Measurements from ENCODE around the gene CLNK. TPM values are rescaled to one million over a fixed set of nuclear protein-coding genes. Genes with fewer than 3 reads are reported as not detected.

Gene CLNK
- total and polyA plus RNA-seq, 8 donors = 0.08 to 2.7 (median 0.72) TPM; not detected in 4

GRCh38 chr4:10623862-10624261 lies 60.7 kb downstream of the CLNK start:
- no peaks in the 10 kb centered on the region for H3K27me3 ChIP-seq
- TF ChIP-seq CTCF (IDR thresholded peaks at IDR 0.05) (no peak), POLR2A (IDR thresholded peaks at IDR 0.05) (no peak), POLR2AphosphoS5 (IDR thresholded peaks at IDR 0.05) (no peak), EP300 (IDR thresholded peaks at IDR 0.05) (no peak)
- 21 to 44% (median 36%) methylated on average over 6 of the region's 6 CpGs for WGBS, 5 donors
- no peak overlapping the region for H3K4me3 ChIP-seq
- H3K4me1 ChIP-seq = peaks cover 0 to 7% (median 0%) of the 10 kb centered on the region in 4 donors
- DNase-seq = no peak
- intact Hi-C loops (cut with DNase I; ENCODE audit: low total_unique reads) = no loop called here
- H3K36me3 ChIP-seq = no peaks in the 10 kb centered on the region
- H3K9me3 ChIP-seq = no peaks in the 10 kb centered on the region
- H3K27ac ChIP-seq = no peak overlapping the region

GRCh38 chr4:10623241-10623640 lies 61.3 kb downstream of the CLNK start:
- no peak overlapping the region for H3K27ac ChIP-seq
- H3K36me3 ChIP-seq = no peaks in the 10 kb centered on the region
- H3K27me3 ChIP-seq = no peaks in the 10 kb centered on the region
- H3K4me3 ChIP-seq = no peak overlapping the region
- H3K9me3 ChIP-seq = no peaks in the 10 kb centered on the region
- H3K4me1 ChIP-seq = peaks cover 0 to 7% (median 0%) of the 10 kb centered on the region in 4 donors
- WGBS, 5 donors = 48 to 73% (median 58%) methylated on average over 4 of the region's 4 CpGs
- no peak for DNase-seq
- TF ChIP-seq POLR2A (IDR thresholded peaks at IDR 0.05) (no peak), POLR2AphosphoS5 (IDR thresholded peaks at IDR 0.05) (no peak), CTCF (IDR thresholded peaks at IDR 0.05) (no peak), EP300 (IDR thresholded peaks at IDR 0.05) (no peak)
- intact Hi-C loops (cut with DNase I; ENCODE audit: low total_unique reads) = no loop called here

- no peak for TF ChIP-seq POLR2A (IDR thresholded peaks at IDR 0.05)
- TF ChIP-seq POLR2AphosphoS5 (IDR thresholded peaks at IDR 0.05) = no peak
- TF ChIP-seq CTCF (IDR thresholded peaks at IDR 0.05) = peak in 1 of 7 experiments; percentile 25
- TF ChIP-seq EP300 (IDR thresholded peaks at IDR 0.05) = no peak
These were observed 61.8 kb downstream of the CLNK start for GRCh38 chr4:10622728-10623127.

GRCh38 chr4:10620935-10621488 lies 63.6 kb downstream of the CLNK start:
- Histone ChIP-seq H3K4me1 (peaks cover 0 to 7% (median 0%) of the 10 kb centered on the region in 4 donors), H3K36me3 (no peaks in the 10 kb centered on the region), H3K9me3 (no peaks in the 10 kb centered on the region), H3K27me3 (no peaks in the 10 kb centered on the region), H3K27ac (no peak overlapping the region), H3K4me3 (no peak overlapping the region)
- WGBS, 5 donors = 77 to 86% (median 83%) methylated on average over 13 of the region's 13 CpGs
- DNase-seq = no peak
- no peak for TF ChIP-seq POLR2AphosphoS5 (IDR thresholded peaks at IDR 0.05)
- no peak for TF ChIP-seq CTCF (IDR thresholded peaks at IDR 0.05)
- TF ChIP-seq POLR2A (IDR thresholded peaks at IDR 0.05) = no peak
- TF ChIP-seq EP300 (IDR thresholded peaks at IDR 0.05) = no peak
- intact Hi-C loops (cut with DNase I; ENCODE audit: low total_unique reads) = no loop called here

More at GRCh38 chr4:10622728-10623127, 61.8 kb downstream of the CLNK start:
- H3K4me3 ChIP-seq = no peak overlapping the region
- intact Hi-C loops (cut with DNase I; ENCODE audit: low total_unique reads) = no loop called here
- DNase-seq = peak in 1 of 2 donors; percentile 9
- no peaks in the 10 kb centered on the region for H3K9me3 ChIP-seq
- no peaks in the 10 kb centered on the region for H3K36me3 ChIP-seq
- no peaks in the 10 kb centered on the region for H3K27me3 ChIP-seq
- peaks cover 0 to 7% (median 0%) of the 10 kb centered on the region in 4 donors for H3K4me1 ChIP-seq
- WGBS, 5 donors = 86 to 90% (median 88%) methylated on average over 2 of the region's 2 CpGs
- no peak overlapping the region for H3K27ac ChIP-seq
